Skeletal muscle tissue (tissue), 4 donors: ENCODE results near the gene SEMA3B. TPM values are rescaled to one million over a fixed set of nuclear protein-coding genes. Genes with fewer than 3 reads are reported as not detected.

ENCODE experiments used
- H3K27ac ChIP-seq: one replicate; pipeline ENCODE4 v1.7.0; 2013; ENCODE audit warnings: mild to moderate bottlenecking, low read depth, low read length, inconsistent platforms
- H3K27me3 ChIP-seq, 3 donors: one replicate each; pipeline ENCODE4 v1.7.0; 2013; ENCODE audit warnings: low read length in 3 of 3; ENCODE audit not compliant: control insufficient read depth in 3 of 3, insufficient read depth in 3 of 3
- H3K36me3 ChIP-seq, 3 donors: one replicate each; pipeline ENCODE4 v1.7.0; 2013; ENCODE audit warnings: low read length in 3 of 3; ENCODE audit not compliant: control insufficient read depth in 3 of 3, insufficient read depth in 3 of 3
- H3K4me1 ChIP-seq, 3 donors: one replicate each; pipeline ENCODE4 v1.7.0; 2013; ENCODE audit warnings: low read length in 3 of 3, mild to moderate bottlenecking in 3 of 3; ENCODE audit not compliant: control insufficient read depth in 3 of 3, insufficient read depth in 3 of 3
- H3K4me3 ChIP-seq, 3 donors: one replicate each; pipeline ENCODE4 v1.7.0; 2013; ENCODE audit warnings: low read length in 3 of 3
- H3K9ac ChIP-seq, 3 donors: one replicate each; pipeline ENCODE4 v1.7.0; 2013; ENCODE audit warnings: low read length in 3 of 3, mild to moderate bottlenecking in 3 of 3, moderate library complexity in 2 of 3, low read depth in 1 of 3
- H3K9me3 ChIP-seq, 3 donors: one replicate each; pipeline ENCODE4 v1.7.0; 2013; ENCODE audit warnings: low read length in 3 of 3; ENCODE audit not compliant: control insufficient read depth in 3 of 3
- total RNA-seq: library from RNA; depleted of rRNA; stranded (reverse); fragments of >200 nt; gene quantifications from one replicate; pipeline ENCODE4 v1.2.3, GENCODE V29; 2014
- donor health status: Osteomylitis.

Gene SEMA3B
- total RNA-seq, 1 donor from 2014 or later, result 19.8 TPM

DNA sequence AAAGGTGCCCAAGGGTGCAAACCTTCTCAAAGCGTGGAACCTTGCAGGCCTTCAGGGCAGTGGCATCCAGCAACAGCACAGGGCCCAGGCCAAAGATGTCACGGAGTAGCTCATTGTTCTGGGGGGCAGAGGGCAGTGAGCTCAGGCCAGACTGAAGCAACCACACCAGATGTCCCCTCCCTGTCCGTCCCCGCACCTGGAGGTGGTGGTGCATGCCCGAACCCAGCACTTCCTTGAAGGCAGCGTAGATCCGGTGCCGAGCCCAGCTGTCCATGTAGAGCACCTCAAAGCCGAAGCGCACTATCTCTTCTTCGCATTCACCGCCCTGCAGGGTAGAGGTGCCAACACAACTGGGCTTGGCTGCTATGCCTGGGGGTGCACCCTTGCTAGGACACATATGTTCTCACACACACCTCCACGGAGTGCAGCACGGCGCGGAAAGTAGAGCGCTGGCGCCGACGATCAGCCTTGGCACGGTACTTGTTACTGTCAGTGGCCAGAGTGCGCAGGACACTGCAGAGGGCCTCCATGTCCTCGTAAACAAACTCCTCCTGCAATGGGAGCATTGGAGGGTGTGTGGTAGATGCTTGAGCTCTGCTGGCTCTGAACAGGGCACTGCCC, 19.6 kb downstream of the SEMA3B start:
- no peaks in the 10 kb centered on the region for H3K9me3 ChIP-seq
- peaks cover 23 to 36% (median 28%) of the 10 kb centered on the region in 3 donors for H3K4me1 ChIP-seq
- H3K9ac ChIP-seq, result peak overlapping the region in 1 of 3 donors; percentile 25
- no peak overlapping the region for H3K4me3 ChIP-seq
- no peak overlapping the region for H3K27ac ChIP-seq
- no peaks in the 10 kb centered on the region for H3K27me3 ChIP-seq
- H3K36me3 ChIP-seq, result peaks cover 38 to 46% (median 40%) of the 10 kb centered on the region in 3 donors

GRCh38 chr3:50289130-50289529, 20.2 kb downstream of the SEMA3B start:
- H3K36me3 ChIP-seq, result peaks cover 38 to 46% (median 40%) of the 10 kb centered on the region in 3 donors
- no peak overlapping the region for H3K27ac ChIP-seq
- H3K4me3 ChIP-seq, result no peak overlapping the region
- H3K9ac ChIP-seq, result no peak overlapping the region
- H3K4me1 ChIP-seq, result peaks cover 26 to 38% (median 32%) of the 10 kb centered on the region in 3 donors
- no peaks in the 10 kb centered on the region for H3K9me3 ChIP-seq
- no peaks in the 10 kb centered on the region for H3K27me3 ChIP-seq

- Histone ChIP-seq H3K9ac (peak overlapping the region in 1 of 3 donors; percentile 25), H3K9me3 (no peaks in the 10 kb centered on the region), H3K4me3 (no peak overlapping the region), H3K36me3 (peaks cover 38 to 46% (median 40%) of the 10 kb centered on the region in 3 donors), H3K27ac (no peak overlapping the region), H3K27me3 (no peaks in the 10 kb centered on the region), H3K4me1 (peaks cover 26 to 38% (median 32%) of the 10 kb centered on the region in 3 donors)
Measured at GRCh38 chr3:50290161-50290641, 21.3 kb downstream of the SEMA3B start.

DNA sequence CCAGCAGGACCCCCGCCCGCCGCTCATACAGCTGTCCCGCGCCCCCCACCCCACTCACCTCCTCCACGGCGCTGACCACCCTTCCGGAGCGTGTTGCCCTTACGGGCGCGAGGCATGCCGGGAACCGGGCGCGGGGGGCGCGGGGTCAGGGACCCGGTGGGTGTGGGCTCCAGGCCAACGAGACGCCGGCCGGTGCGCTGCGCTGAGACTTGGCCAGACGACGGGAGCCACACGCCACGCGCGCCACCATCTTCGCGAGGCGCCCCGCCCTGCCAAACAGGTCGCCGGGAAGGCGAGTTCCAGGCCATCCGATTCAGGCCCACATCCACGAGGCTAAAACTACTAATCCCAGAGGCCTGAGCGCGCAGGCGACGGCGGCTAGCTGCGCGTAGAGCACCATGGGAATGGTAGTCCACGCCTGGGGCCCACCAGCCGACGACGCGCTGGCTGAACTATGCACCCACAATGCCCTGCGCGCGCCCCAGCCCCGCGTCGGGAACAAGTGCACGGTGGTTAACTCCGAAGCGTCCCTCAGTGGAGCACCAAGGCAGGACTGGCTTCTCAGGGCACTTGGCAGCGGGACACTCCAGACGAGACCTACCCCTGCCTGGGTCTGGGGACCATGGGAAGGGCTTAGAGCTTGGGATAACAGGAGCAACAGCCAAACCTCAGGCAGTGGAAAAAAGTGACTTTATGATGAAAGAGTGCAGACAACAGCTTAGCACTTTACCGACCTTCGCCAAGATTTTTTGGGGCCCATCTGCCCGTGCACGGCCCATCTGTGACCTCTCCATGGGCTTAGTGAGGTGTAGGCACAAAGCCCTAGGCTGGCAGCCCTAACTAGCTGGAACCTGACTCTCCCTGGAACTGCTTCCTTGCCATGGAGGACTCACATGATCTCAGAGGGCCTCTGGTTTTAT, 23.5 kb downstream of the SEMA3B start, which contains the start of gene IFRD2:
IFRD2 (minus strand) TSS at position 271 of the 920 bp plus-strand sequence; CDS start at position 116, 155 bp downstream.
- Histone ChIP-seq H3K4me1 (peaks cover 23 to 35% (median 24%) of the 10 kb centered on the region in 3 donors), H3K27me3 (no peaks in the 10 kb centered on the region), H3K9ac (peak within 1 kb of the TSS; percentile 87 to 98 (median 92)), H3K36me3 (peaks cover 24 to 36% (median 28%) of the 10 kb centered on the region in 3 donors), H3K27ac (peak within 1 kb of the TSS; percentile 97), H3K9me3 (no peaks in the 10 kb centered on the region), H3K4me3 (peak within 1 kb of the TSS; percentile 85 to 91 (median 90))

- H3K9ac ChIP-seq, result peak overlapping the region; percentile 77 to 98 (median 92)
- peak overlapping the region; percentile 82 to 90 (median 85) for H3K4me3 ChIP-seq
- no peaks in the 10 kb centered on the region for H3K27me3 ChIP-seq
- H3K4me1 ChIP-seq, result peaks cover 23 to 44% (median 26%) of the 10 kb centered on the region in 3 donors
- H3K36me3 ChIP-seq, result peaks cover 21 to 28% (median 25%) of the 10 kb centered on the region in 3 donors
- H3K27ac ChIP-seq, result peak overlapping the region; percentile 97
- H3K9me3 ChIP-seq, result no peaks in the 10 kb centered on the region
Measured at GRCh38 chr3:50293079-50293801, 24.3 kb downstream of the SEMA3B start.

DNA sequence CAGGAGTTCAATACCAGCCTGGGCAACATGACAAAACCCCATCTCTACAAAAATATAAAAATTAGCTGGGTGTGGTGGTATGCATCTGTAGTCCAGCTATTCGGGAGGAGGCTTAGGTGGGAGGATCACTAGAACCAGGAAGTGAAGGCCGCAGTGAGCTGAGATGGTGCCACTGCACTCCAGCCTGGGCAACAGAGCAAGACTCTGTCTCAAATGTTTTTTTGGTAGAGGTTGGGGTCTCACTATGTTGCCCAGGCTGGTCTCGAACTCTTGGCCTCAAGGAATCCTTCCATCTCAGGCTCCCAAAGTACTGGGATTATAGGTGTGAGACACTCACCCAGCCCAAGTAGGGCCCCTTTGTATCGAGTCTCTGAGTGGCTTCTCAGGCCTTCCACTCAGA, 25.1 kb downstream of the SEMA3B start:
- no peaks in the 10 kb centered on the region for H3K9me3 ChIP-seq
- H3K27ac ChIP-seq, result no peak overlapping the region
- H3K4me1 ChIP-seq, result peaks cover 32 to 52% (median 34%) of the 10 kb centered on the region in 3 donors
- no peaks in the 10 kb centered on the region for H3K27me3 ChIP-seq
- H3K9ac ChIP-seq, result no peak overlapping the region
- H3K4me3 ChIP-seq, result no peak overlapping the region
- peaks cover 13 to 19% (median 16%) of the 10 kb centered on the region in 3 donors for H3K36me3 ChIP-seq

GRCh38 chr3:50294492-50295403, 25.8 kb downstream of the SEMA3B start:
- no peak overlapping the region for H3K27ac ChIP-seq
- no peak overlapping the region for H3K4me3 ChIP-seq
- H3K9ac ChIP-seq, result no peak overlapping the region

DNA sequence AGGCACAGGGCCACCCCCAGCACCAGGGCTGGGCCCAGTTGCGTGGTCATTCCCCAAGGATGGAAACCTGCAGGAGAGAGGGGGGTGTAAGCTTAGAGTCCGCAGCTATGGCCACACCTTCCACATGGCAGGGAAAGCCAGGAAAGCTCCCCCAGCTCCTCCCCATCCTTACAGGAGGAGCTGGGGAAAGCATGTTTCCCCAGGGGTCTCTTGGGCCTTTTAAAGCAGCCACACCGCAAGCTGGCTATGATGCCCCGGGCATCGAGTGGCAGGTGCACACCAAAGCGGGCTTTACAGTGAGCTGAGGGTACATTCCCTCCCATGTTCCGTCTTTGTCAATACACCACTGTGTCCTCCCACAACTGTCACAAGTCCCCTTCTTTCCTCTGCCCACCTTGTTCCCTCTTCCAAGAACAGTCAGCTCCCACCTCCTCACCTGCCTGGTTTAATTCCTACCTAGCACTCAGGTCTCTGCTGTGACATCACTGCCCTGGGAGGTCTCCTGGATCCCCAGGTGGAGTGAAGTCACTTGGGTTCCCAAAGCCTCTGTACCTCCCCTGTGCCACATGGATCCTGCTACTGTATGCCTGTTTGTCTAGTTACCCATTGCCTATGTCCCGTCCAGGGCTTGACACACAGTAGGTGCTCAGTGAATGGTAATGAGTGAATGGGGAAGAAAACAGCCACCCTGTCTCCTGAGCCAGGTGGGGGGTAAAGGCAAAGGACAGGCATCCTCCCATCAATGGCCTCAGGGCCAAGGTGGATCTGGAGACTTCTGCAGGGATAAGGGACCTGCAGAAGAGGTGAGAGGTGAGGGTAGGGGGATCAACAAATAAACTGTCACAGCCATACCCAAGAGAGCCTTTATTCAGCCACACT, 26.8 kb downstream of the SEMA3B start:
- H3K9ac ChIP-seq, result no peak overlapping the region
- H3K4me3 ChIP-seq, result no peak overlapping the region
- peaks cover 44 to 55% (median 45%) of the 10 kb centered on the region in 3 donors for H3K4me1 ChIP-seq
- H3K27ac ChIP-seq, result no peak overlapping the region
- no peaks in the 10 kb centered on the region for H3K9me3 ChIP-seq
- H3K36me3 ChIP-seq, result peaks cover 0 to 4% (median 2%) of the 10 kb centered on the region in 3 donors
- no peaks in the 10 kb centered on the region for H3K27me3 ChIP-seq

More at GRCh38 chr3:50294492-50295403, 25.8 kb downstream of the SEMA3B start:
- Histone ChIP-seq H3K4me1 (peaks cover 34 to 54% (median 36%) of the 10 kb centered on the region in 3 donors), H3K9me3 (no peaks in the 10 kb centered on the region), H3K36me3 (peaks cover 6 to 12% (median 10%) of the 10 kb centered on the region in 3 donors), H3K27me3 (no peaks in the 10 kb centered on the region)
